Esophagus muscularis mucosa (tissue), 4 donors: Measurements from ENCODE around the gene TNRC6C. TPM values are rescaled to one million over a fixed set of nuclear protein-coding genes. Genes with fewer than 3 reads are reported as not detected.

ENCODE experiments used
- DNase-seq: peaks from one replicate; pipeline ENCODE4 v3.0.0-alpha.2; 2017; ENCODE audit errors: extremely low spot score
- H3K27ac ChIP-seq, 4 donors: fragments of 200-600 bp; sonication (generic); replicated peaks in 1 of 4; 1 replicate in 3 of 4; 2 replicates in 1 of 4; pipeline ENCODE4 v1.5.1; 2016 to 2019; ENCODE audit warnings: mild to moderate bottlenecking in 1 of 4
- H3K27me3 ChIP-seq, 4 donors: fragments of 200-600 bp; sonication (generic); one replicate each; pipeline versions ENCODE4 v1.5.1 to v1.6.0; 2016 to 2019
- H3K36me3 ChIP-seq, 4 donors: fragments of 200-600 bp; sonication (generic); one replicate each; pipeline ENCODE4 v1.5.1; 2016 to 2019
- H3K4me1 ChIP-seq, 4 donors: fragments of 200-600 bp; sonication (generic); one replicate each; pipeline ENCODE4 v1.5.1; 2016 to 2019
- H3K4me3 ChIP-seq, 4 donors: fragments of 200-600 bp; sonication (generic); 1 replicate in 2 of 4; 2 replicates in 2 of 4; pipeline ENCODE4 v1.5.1; 2016 to 2019; ENCODE audit warnings: mild to moderate bottlenecking in 4 of 4, moderate library complexity in 1 of 4
- H3K9me3 ChIP-seq, 4 donors: fragments of 200-600 bp; sonication (generic); 1 replicate in 3 of 4; 2 replicates in 1 of 4; pipeline ENCODE4 v1.5.1; 2016 to 2019
- EP300 ChIP-seq: sonication (generic); formaldehyde crosslinking; IDR thresholded peaks from one replicate; pipeline ENCODE4 v1.6.1; 2017; ENCODE audit warnings: antibody characterized with exemption
- POLR2A ChIP-seq: fragments of 450-650 bp; IDR thresholded peaks from one replicate; pipeline ENCODE4 v1.6.1; 2017; ENCODE audit warnings: antibody characterized with exemption, moderate library complexity, mild to moderate bottlenecking, low read depth
- POLR2AphosphoS5 ChIP-seq, 2 donors: sonication (generic); formaldehyde crosslinking; IDR thresholded peaks; one replicate each; pipeline ENCODE4 v1.6.1; 2017; ENCODE audit warnings: antibody characterized with exemption in 2 of 2
- WGBS: methylation state at CpG from one replicate; pipeline ENCODE4 v1.1.5; 2018; 5-methylcytosine and 5-hydroxymethylcytosine counted together
- intact Hi-C: fragments of 100-400 bp; cut with DNase I; formaldehyde crosslinking; loops from one replicate; pipeline ENCODE4 v1.15.1; 2023
- total RNA-seq, 4 donors: library from RNA; depleted of rRNA; stranded (reverse); fragments of >200 nt; gene quantifications; one replicate each; pipeline versions ENCODE4 v1.1.0 to v1.2.1, GENCODE V29; 2016
- TF ChIP-seq, protein P1 (sequence below), 3 experiments: fragments of 200-600 bp in 2 of 3; fragments of 450-650 bp in 1 of 3; sonication (generic) in 2 of 3; IDR thresholded peaks; one replicate each; pipeline ENCODE4 v1.5.1; 2017 to 2019; ENCODE audit warnings: antibody characterized with exemption in 3 of 3, mild to moderate bottlenecking in 2 of 3, moderate library complexity in 1 of 3

TNRC6C gene
- total RNA-seq, 4 donors from 2014 or later: 21.4 to 31.6 (median 29.0) TPM

GRCh38 chr17:77995146-77995852 lies 36.8 kb downstream of the TNRC6C start:
- no peak for TF ChIP-seq POLR2A
- no peak for TF ChIP-seq EP300
- TF ChIP-seq, protein P1, sequence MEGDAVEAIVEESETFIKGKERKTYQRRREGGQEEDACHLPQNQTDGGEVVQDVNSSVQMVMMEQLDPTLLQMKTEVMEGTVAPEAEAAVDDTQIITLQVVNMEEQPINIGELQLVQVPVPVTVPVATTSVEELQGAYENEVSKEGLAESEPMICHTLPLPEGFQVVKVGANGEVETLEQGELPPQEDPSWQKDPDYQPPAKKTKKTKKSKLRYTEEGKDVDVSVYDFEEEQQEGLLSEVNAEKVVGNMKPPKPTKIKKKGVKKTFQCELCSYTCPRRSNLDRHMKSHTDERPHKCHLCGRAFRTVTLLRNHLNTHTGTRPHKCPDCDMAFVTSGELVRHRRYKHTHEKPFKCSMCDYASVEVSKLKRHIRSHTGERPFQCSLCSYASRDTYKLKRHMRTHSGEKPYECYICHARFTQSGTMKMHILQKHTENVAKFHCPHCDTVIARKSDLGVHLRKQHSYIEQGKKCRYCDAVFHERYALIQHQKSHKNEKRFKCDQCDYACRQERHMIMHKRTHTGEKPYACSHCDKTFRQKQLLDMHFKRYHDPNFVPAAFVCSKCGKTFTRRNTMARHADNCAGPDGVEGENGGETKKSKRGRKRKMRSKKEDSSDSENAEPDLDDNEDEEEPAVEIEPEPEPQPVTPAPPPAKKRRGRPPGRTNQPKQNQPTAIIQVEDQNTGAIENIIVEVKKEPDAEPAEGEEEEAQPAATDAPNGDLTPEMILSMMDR (IDR thresholded peaks at IDR 0.05): no peak
- TF ChIP-seq POLR2AphosphoS5 (IDR thresholded peaks at IDR 0.05): no peak
- Histone ChIP-seq H3K36me3 (no peaks in the 10 kb centered on the region), H3K4me1 (peaks cover 35 to 62% (median 48%) of the 10 kb centered on the region in 4 donors), H3K9me3 (no peaks in the 10 kb centered on the region), H3K27me3 (no peaks in the 10 kb centered on the region), H3K27ac (peak overlapping the region; percentile 28 to 58 (median 40)), H3K4me3 (no peak overlapping the region)
- no peak for DNase-seq
- 49% methylated on average over 6 of the region's 6 CpGs for WGBS
- intact Hi-C loops: loop anchor here (5.0 kb wide), 1 partner anchor 33 kb away; no protein-coding TSS in a partner anchor

DNA sequence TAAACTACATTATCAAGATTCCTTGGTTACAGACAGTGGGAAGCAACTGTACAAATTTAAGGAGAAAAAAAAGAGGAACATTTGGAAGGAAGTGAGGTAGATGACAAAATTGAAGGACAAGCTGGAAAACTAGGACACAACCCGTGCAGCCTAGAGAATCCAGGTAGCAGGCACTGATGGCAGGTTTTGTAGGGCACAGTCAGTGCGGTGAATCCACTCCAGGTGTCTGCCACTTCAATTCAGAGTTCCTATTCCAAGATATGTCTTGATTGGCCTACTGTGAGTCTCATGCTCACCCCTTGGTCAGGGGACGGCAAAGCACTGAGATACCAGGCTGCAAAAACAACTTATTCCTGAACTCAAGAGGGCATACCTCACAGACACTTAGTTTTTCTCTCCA lies 37.8 kb downstream of the TNRC6C start:
- WGBS: 87% methylated on average over 3 of the region's 3 CpGs
- DNase-seq: no peak
- Histone ChIP-seq H3K9me3 (no peaks in the 10 kb centered on the region), H3K36me3 (no peaks in the 10 kb centered on the region), H3K27ac (peak overlapping the region; percentile 28 to 58 (median 38)), H3K4me3 (no peak overlapping the region), H3K27me3 (no peaks in the 10 kb centered on the region), H3K4me1 (peaks cover 44 to 72% (median 58%) of the 10 kb centered on the region in 4 donors)
- intact Hi-C loops: loop anchor here (5.0 kb wide), 1 partner anchor 34 kb away; no protein-coding TSS in a partner anchor
- no peak for TF ChIP-seq POLR2AphosphoS5 (IDR thresholded peaks at IDR 0.05)
- TF ChIP-seq, protein P1 (IDR thresholded peaks at IDR 0.05): no peak
- no peak for TF ChIP-seq POLR2A
- no peak for TF ChIP-seq EP300

DNA sequence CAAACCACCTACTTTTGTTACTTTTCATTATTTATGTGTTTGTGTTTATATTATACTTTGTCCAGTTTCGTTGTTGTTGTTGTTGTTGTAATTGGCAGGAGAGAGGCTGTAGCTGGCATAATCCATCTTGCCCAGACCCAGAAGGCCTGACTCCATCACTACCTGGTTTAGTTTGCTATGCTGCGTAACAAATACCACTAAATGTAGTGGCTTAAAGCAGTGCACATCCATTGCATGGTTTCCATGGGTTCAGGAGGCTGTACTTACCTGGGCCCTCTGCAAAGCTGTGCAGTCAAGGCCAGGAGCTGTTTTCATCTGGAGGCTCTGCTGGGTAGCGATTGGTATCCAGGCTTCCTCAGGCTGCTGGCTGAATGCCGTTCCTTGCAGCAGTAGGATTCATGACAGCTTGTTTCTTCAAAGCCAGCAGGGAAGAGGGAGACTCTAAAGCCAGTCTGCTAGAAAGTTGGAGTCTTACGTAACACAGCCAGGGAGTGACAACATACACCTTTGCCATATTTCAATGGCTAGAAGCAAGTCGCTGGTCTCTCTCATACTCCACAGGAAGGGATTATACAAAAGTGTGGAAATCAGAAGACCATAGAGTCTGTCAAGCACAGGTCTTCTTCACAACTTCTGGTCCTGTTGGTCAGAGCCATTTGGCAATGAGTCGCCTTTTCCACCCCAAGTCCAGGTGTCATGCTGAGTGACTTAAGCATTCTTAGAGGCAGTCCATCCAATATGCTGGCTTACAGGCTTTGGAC lies 41.1 kb downstream of the TNRC6C start:
- peak overlapping the region; percentile 7 to 49 (median 12) for H3K27ac ChIP-seq
- H3K36me3 ChIP-seq: no peaks in the 10 kb centered on the region
- WGBS: 92% methylated on average over 6 of the region's 7 CpGs
- peaks cover 47 to 86% (median 64%) of the 10 kb centered on the region in 4 donors for H3K4me1 ChIP-seq
- TF ChIP-seq POLR2A (no peak), POLR2AphosphoS5 (IDR thresholded peaks at IDR 0.05) (no peak), EP300 (no peak)
- TF ChIP-seq, protein P1 (IDR thresholded peaks at IDR 0.05): no peak
- intact Hi-C loops: loop anchor here (5.0 kb wide), 1 partner anchor 37 kb away; no protein-coding TSS in a partner anchor
- no peaks in the 10 kb centered on the region for H3K27me3 ChIP-seq
- H3K9me3 ChIP-seq: no peaks in the 10 kb centered on the region
- DNase-seq: no peak
- H3K4me3 ChIP-seq: no peak overlapping the region

DNA sequence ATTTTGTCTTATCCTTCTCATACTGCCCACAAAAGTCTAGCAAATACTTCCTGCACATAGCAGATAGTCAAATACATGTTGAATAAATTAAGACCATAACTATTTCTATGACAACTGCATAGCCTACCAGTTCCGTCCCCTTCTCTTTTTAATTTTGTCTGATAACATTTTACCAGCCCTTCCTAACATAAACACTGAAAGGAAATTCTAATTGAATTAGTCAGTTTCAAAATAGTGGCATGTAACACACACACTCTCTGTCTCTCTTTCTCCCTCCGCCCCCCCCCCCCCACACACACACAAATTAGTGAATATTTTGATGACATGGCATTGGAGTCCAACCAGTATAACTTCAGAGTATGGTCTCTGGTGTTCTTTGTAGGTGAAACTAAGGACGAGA lies 41.8 kb downstream of the TNRC6C start:
- Histone ChIP-seq H3K9me3 (no peaks in the 10 kb centered on the region), H3K4me1 (peaks cover 41 to 80% (median 59%) of the 10 kb centered on the region in 4 donors), H3K4me3 (no peak overlapping the region), H3K27ac (peak overlapping the region in 3 of 4 donors; percentile 7 to 49 (median 14)), H3K36me3 (peaks cover 0 to 6% (median 1%) of the 10 kb centered on the region in 4 donors), H3K27me3 (no peaks in the 10 kb centered on the region)
- TF ChIP-seq, protein P1 (IDR thresholded peaks at IDR 0.05): no peak
- TF ChIP-seq POLR2AphosphoS5 (IDR thresholded peaks at IDR 0.05) (no peak), POLR2A (no peak), EP300 (no peak)
- no peak for DNase-seq
- intact Hi-C loops: no loop called here
- WGBS: 60% methylated on average over 3 of the region's 3 CpGs
